ENCODE data around the gene SSNA1.
A peak's percentile ranks its signal among the peaks of the same experiment; 100 is the strongest.

The SSNA1 gene

DNA sequence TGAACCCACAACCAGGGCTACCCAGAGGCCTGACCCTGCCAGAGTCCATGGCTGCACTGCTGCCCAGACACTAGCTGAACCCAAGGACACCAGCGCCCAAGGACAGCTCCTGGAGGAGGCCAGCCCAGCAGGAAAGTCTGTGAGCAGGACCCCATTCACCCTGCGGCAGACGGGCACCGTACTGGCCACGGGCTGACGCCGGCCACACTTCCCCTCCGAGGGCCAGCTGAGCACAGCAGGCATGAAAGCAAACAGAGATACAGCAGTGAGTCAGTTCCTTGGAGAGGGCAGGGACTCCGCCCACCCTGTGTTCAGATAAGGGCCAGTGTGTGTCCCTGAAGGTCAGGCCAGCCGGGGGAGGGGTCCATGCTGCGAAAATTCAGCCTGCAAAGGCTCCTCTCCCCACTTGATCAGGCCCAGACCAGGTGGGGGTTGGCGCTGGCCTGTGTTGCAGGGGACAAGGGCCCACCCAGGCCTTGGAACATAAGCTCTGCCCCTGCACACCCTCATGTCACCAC is 30.3 kb downstream of the SSNA1 start:
- H3K27ac ChIP-seq (ENCODE audit: poor library complexity, severe bottlenecking) = peak overlapping the region; percentile 42

DNA sequence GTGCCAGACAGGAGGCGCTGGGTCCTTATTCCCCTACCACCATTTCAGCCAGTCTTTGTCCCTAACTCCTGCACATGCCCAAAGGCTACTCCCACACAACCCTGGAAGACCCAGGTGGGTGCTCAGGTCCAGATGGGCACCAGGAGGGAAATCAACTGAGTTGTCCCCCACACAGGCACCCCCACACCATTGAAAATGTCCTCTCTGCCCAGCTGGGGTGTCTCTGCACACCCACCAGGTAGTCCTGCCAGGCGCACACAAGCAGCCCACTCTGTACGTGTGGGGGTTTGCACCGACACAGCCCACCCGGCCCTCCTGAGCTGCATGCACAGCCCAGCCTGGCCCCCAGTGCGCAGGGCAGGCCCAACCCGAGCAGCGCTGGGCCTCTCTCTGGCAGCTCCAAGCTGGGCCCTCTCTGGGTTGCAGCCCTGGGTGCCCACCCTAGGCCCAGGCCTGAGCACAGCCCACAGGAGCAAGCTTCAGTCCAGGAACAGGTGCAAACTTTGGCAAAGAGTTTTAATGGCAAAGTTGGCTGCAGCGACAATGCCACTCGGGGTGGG is 31.4 kb downstream of the SSNA1 start:
- Histone ChIP-seq H3K9me3 (ENCODE audit: severe bottlenecking) (no peaks in the 10 kb centered on the region), H3K27ac (ENCODE audit: poor library complexity, severe bottlenecking) (no peak overlapping the region), H3K4me3 (ENCODE audit: severe bottlenecking) (no peak overlapping the region), H3K36me3 (ENCODE audit: low read depth) (0 out of 2 replicates have a peak, but pooled peaks cover 2% of the 10 kb centered on the region), H3K4me1 (ENCODE audit: insufficient read depth, poor library complexity, severe bottlenecking) (peaks cover 14% of the 10 kb centered on the region), H3K27me3 (ENCODE audit: insufficient read depth, poor library complexity, severe bottlenecking) (no peaks in the 10 kb centered on the region)
- DNase-seq (ENCODE audit: low spot score) (no peak), ATAC-seq (ENCODE audit: low read depth) (no peak)
- TF ChIP-seq, protein P1, sequence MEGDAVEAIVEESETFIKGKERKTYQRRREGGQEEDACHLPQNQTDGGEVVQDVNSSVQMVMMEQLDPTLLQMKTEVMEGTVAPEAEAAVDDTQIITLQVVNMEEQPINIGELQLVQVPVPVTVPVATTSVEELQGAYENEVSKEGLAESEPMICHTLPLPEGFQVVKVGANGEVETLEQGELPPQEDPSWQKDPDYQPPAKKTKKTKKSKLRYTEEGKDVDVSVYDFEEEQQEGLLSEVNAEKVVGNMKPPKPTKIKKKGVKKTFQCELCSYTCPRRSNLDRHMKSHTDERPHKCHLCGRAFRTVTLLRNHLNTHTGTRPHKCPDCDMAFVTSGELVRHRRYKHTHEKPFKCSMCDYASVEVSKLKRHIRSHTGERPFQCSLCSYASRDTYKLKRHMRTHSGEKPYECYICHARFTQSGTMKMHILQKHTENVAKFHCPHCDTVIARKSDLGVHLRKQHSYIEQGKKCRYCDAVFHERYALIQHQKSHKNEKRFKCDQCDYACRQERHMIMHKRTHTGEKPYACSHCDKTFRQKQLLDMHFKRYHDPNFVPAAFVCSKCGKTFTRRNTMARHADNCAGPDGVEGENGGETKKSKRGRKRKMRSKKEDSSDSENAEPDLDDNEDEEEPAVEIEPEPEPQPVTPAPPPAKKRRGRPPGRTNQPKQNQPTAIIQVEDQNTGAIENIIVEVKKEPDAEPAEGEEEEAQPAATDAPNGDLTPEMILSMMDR (IDR thresholded peaks at IDR 0.05; ENCODE audit: poor library complexity, severe bottlenecking) = no peak

More for the DNA sequence above, 30.3 kb downstream of the SSNA1 start:
- DNase-seq (ENCODE audit: low spot score) (no peak), ATAC-seq (ENCODE audit: low read depth) (peak; percentile 42)
- Histone ChIP-seq H3K9me3 (ENCODE audit: severe bottlenecking) (no peaks in the 10 kb centered on the region), H3K4me1 (ENCODE audit: insufficient read depth, poor library complexity, severe bottlenecking) (peaks cover 5% of the 10 kb centered on the region), H3K36me3 (ENCODE audit: low read depth) (0 out of 2 replicates have a peak, but pooled peaks cover 2% of the 10 kb centered on the region), H3K27me3 (ENCODE audit: insufficient read depth, poor library complexity, severe bottlenecking) (no peaks in the 10 kb centered on the region), H3K4me3 (ENCODE audit: severe bottlenecking) (no peak overlapping the region)
- TF ChIP-seq, protein P1 (IDR thresholded peaks at IDR 0.05; ENCODE audit: poor library complexity, severe bottlenecking) = no peak

- Histone ChIP-seq H3K9me3 (ENCODE audit: severe bottlenecking) (no peaks in the 10 kb centered on the region), H3K4me1 (ENCODE audit: insufficient read depth, poor library complexity, severe bottlenecking) (peaks cover 18% of the 10 kb centered on the region), H3K27ac (ENCODE audit: poor library complexity, severe bottlenecking) (no peak overlapping the region), H3K4me3 (ENCODE audit: severe bottlenecking) (no peak overlapping the region), H3K27me3 (ENCODE audit: insufficient read depth, poor library complexity, severe bottlenecking) (no peaks in the 10 kb centered on the region), H3K36me3 (ENCODE audit: low read depth) (0 out of 2 replicates have a peak, but pooled peaks cover 1% of the 10 kb centered on the region)
- ATAC-seq (ENCODE audit: low read depth) (no peak), DNase-seq (ENCODE audit: low spot score) (no peak)
- TF ChIP-seq, protein P1 (IDR thresholded peaks at IDR 0.05; ENCODE audit: poor library complexity, severe bottlenecking) = no peak
These were observed 32.0 kb downstream of the SSNA1 start for GRCh38 chr9:137220317-137221094.

- peaks cover 24% of the 10 kb centered on the region for H3K4me1 ChIP-seq (ENCODE audit: insufficient read depth, poor library complexity, severe bottlenecking)
- no peak for ATAC-seq (ENCODE audit: low read depth)
- H3K27ac ChIP-seq (ENCODE audit: poor library complexity, severe bottlenecking) = no peak overlapping the region
- no peaks in the 10 kb centered on the region for H3K36me3 ChIP-seq (ENCODE audit: low read depth)
- TF ChIP-seq, protein P1 (IDR thresholded peaks at IDR 0.05; ENCODE audit: poor library complexity, severe bottlenecking) = no peak
- no peaks in the 10 kb centered on the region for H3K9me3 ChIP-seq (ENCODE audit: severe bottlenecking)
- H3K4me3 ChIP-seq (ENCODE audit: severe bottlenecking) = no peak overlapping the region
- H3K27me3 ChIP-seq (ENCODE audit: insufficient read depth, poor library complexity, severe bottlenecking) = no peaks in the 10 kb centered on the region
- DNase-seq (ENCODE audit: low spot score) = no peak
These were observed 32.6 kb downstream of the SSNA1 start for GRCh38 chr9:137221095-137221505.
